Stimulated activated naive B cell treated with anti-CD40 and anti-IgM and Interleukin-4, amounts not matched to agents 10 μg/mL and 1 μg/mL and 100 μg/mL, for 72 hours (primary cell): Measurements from ENCODE around the gene CSMD2.

Experiments
- ATAC-seq, 2 donors: fragments of 150-1000 bp; cut with Tn5 transposase; replicated peaks; 2 replicates each; pipeline ENCODE4 v1.10.0; 2021; ENCODE audit warnings: moderate library complexity in 1 of 2
- DNase-seq: peaks from one replicate; pipeline ENCODE4 v3.0.0; 2021
- H3K27ac Mint-ChIP-seq: one replicate; pipeline ENCODE4 v1.8.0; 2022; ENCODE audit warnings: mild to moderate bottlenecking, mixed read lengths
- H3K27me3 Mint-ChIP-seq, 2 donors: one replicate each; pipeline ENCODE4 v1.8.0; 2022; ENCODE audit warnings: mixed read lengths in 2 of 2
- H3K36me3 Mint-ChIP-seq, 2 donors: one replicate each; pipeline ENCODE4 v1.8.0; 2022; ENCODE audit warnings: mixed read lengths in 2 of 2, mild to moderate bottlenecking in 1 of 2
- H3K4me1 Mint-ChIP-seq, 2 donors: one replicate each; pipeline ENCODE4 v1.8.0; 2022; ENCODE audit warnings: mixed read lengths in 2 of 2, mild to moderate bottlenecking in 1 of 2
- H3K4me3 Mint-ChIP-seq, 2 donors: one replicate each; pipeline ENCODE4 v1.8.0; 2022; ENCODE audit warnings: mild to moderate bottlenecking in 2 of 2, mixed read lengths in 2 of 2, moderate library complexity in 1 of 2
- H3K9me3 Mint-ChIP-seq, 2 donors: one replicate each; pipeline ENCODE4 v1.8.0; 2022; ENCODE audit warnings: mixed read lengths in 2 of 2, mild to moderate bottlenecking in 1 of 2

CSMD2 gene

DNA sequence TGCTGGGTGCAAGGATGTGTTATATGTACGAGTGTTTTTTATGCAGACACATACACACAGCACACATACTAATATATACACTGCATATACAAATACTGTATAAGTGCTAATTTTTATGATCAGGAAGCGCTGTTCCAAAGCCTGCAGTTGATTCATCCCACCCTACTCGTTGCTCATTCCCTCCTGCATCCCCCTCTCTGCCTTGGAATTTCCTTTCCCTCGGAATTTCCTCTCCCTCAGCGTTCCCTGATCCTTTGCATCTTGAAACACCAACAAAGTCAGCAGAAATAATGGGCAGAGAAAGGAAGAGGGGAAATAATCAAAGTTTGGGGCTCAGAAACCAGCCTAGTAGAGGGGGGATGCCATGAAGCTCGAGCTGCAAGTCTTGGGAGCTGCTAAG, 98.9 kb downstream of the CSMD2 start:
- Mint-ChIP-seq H3K27me3 (peaks cover 10 to 17% of the 10 kb centered on the region in 2 donors), H3K9me3 (peaks cover 3 to 7% of the 10 kb centered on the region in 2 donors), H3K4me3 (no peak overlapping the region), H3K4me1 (no peaks in the 10 kb centered on the region), H3K27ac (no peak overlapping the region), H3K36me3 (no peaks in the 10 kb centered on the region)
- DNase-seq: no peak
- ATAC-seq: no peak

DNA sequence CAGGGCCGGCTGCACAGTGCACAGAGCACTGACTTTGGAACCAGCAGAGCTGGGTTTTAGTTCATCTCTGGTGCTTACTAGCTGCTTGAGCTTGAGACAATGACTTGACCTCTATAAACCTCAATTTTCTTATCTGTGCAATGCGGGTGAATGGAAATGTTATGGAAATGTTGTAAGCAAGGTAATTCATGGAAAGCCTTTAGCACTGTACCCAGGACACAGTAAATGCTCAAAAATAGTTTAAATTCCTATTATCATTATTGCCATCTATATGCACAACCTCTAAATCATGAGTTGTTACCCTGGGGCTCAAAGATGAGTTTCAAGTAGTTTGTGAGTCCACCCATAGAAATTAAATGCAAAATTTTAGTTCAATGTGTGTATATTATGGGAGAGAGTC, 99.5 kb downstream of the CSMD2 start:
- Mint-ChIP-seq H3K36me3 (no peaks in the 10 kb centered on the region), H3K27ac (no peak overlapping the region), H3K27me3 (peaks cover 6 to 11% of the 10 kb centered on the region in 2 donors), H3K4me3 (no peak overlapping the region), H3K4me1 (no peaks in the 10 kb centered on the region), H3K9me3 (peaks cover 3 to 7% of the 10 kb centered on the region in 2 donors)
- DNase-seq: no peak
- no peak for ATAC-seq

DNA sequence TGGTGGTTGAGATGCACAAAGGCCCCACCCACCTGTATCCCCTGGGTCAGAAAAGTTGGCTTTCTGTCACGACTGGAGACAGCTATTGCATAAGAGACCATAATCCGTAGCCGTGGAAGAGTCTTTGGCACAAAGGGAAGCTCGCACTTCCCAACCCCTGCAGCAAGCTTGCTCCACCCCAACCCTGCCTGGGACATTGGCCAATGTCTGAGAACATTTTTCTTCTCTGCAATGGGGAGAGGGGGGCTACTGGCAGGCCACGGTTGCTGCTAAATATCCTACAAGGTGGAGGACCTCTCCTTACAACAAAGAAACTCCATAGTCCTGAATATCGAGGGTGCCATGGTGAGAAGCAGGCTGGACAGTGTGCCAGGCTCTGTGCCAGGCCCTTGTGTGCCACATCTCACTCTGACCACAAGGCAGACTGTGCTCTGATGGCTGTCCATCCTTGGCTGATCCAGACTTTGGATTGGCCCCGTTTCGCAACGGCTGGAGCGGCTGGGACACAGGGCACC, 104.1 kb downstream of the CSMD2 start:
- DNase-seq (no peak), ATAC-seq (no peak)
- Mint-ChIP-seq H3K27me3 (peaks cover 8 to 14% of the 10 kb centered on the region in 2 donors), H3K4me1 (no peaks in the 10 kb centered on the region), H3K27ac (no peak overlapping the region), H3K36me3 (no peaks in the 10 kb centered on the region), H3K9me3 (peaks cover 3 to 5% of the 10 kb centered on the region in 2 donors), H3K4me3 (no peak overlapping the region)

DNA sequence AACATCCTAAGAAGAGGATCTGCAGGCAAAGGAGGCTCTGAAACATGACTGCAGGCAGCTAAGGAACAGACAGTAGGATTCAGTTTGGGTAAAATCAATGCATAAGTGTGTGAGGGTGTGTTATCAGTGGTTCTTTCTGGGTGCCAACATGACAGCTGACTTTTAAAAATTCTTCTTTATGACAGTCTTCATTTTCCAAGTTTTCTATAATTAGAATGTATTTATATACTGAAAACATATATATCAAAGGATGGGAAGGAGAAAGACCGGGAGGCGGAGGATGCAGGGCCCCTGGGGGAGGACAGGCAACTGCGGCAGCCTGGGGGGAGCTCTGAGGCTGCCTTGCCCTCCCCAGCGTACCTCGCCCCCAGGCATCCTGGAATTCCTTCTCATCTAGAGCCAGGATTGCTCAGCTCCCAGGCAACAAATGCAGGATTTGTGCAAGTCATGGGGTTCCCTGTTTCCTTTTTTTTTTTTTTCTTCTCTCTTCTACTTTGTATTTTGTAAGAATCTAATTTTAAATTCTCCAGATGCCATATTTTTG, 104.8 kb downstream of the CSMD2 start:
- no peak overlapping the region for H3K27ac Mint-ChIP-seq
- H3K4me1 Mint-ChIP-seq: no peaks in the 10 kb centered on the region
- peaks cover 8 to 14% of the 10 kb centered on the region in 2 donors for H3K27me3 Mint-ChIP-seq
- H3K4me3 Mint-ChIP-seq: no peak overlapping the region
- DNase-seq (no peak), ATAC-seq (no peak)
- no peaks in the 10 kb centered on the region for H3K36me3 Mint-ChIP-seq
- H3K9me3 Mint-ChIP-seq: peaks cover 3 to 5% of the 10 kb centered on the region in 2 donors

DNA sequence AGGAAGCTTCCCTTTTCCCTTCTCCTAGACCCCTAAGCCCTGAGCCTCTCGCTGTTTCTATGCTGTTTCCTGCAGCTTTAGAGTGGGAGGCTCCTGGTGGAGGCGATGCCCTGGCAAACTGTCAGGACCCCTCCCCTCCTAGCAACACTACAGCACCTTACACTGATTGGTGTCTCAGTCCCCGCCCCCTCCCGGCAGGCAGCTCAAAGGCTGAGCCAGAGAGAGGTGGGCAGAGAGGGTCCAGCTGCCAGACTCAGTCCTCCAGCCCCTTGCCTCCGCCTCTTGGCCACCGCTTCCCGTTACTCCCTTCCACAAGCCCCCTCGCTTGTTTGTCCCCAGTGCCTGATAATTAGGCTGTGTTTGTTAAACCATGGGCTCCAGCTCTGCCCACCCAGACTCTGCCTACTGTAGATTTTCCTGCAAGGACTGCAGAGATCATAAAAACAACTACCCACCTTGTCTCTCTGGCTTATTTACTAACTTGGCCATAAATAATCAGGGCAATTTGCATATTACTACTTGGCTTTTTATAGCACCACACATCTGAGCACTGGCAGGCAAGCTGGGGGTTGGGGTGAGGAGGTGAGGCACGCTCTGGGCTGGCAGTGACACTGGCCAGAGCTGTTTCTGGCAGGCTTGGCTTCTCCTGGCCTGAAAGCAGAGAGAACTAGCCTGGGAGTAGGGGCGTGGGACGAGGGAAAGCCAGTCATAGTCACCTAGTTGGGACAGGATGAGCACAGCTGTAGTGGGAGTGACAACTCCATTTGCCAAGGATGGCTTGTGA, 107.5 kb downstream of the CSMD2 start:
- no peak for DNase-seq
- no peaks in the 10 kb centered on the region for H3K4me1 Mint-ChIP-seq

DNA sequence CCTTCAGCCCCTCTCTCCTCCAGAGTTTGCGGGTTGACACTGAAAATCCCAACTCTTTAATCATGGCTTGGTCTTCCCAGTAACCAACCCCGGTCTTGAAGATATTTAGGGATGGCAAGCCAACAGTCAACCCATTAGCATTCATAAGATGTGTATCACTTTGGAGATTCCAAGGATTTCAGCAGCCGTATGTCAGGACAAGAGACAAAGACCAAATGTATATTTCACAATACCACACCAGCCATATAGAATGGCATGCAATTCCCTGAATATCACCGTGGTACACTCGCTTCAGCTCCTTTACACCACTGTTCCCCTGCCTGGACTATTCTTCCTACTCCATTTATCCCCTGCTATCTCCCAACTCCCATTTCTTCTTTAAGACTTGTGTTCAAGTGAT, 109.2 kb downstream of the CSMD2 start:
- no peak for ATAC-seq
- no peak overlapping the region for H3K4me3 Mint-ChIP-seq
- no peak overlapping the region for H3K27ac Mint-ChIP-seq

More for the DNA sequence above, 107.5 kb downstream of the CSMD2 start:
- no peak for ATAC-seq
- peaks cover 0 to 3% of the 10 kb centered on the region in 2 donors for H3K9me3 Mint-ChIP-seq
- no peaks in the 10 kb centered on the region for H3K36me3 Mint-ChIP-seq
- no peak overlapping the region for H3K27ac Mint-ChIP-seq
- peaks cover 8 to 14% of the 10 kb centered on the region in 2 donors for H3K27me3 Mint-ChIP-seq
- H3K4me3 Mint-ChIP-seq: no peak overlapping the region

DNA sequence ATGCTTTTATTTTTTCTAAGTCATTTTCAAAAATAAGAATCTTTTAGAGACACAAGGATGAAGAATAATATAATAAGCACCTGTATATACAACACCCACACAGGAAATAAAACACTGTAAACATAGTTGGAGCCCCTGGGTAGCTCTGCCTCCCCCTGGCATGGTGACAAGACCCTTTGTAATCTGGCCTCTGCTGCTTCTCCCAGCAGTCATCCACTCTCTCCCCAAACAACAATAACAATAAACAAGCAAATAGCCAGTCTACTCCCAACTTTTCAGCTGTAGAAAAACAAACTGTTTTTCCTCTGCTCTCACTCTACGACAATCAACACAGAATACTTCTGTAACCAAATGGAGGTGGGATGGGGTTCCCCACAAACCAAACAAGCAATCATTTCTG, 110.1 kb downstream of the CSMD2 start:
- ATAC-seq (no peak), DNase-seq (no peak)
- H3K27me3 Mint-ChIP-seq: peaks cover 8 to 12% of the 10 kb centered on the region in 2 donors
- no peak overlapping the region for H3K27ac Mint-ChIP-seq
- H3K4me3 Mint-ChIP-seq: no peak overlapping the region
- H3K9me3 Mint-ChIP-seq: no peaks in the 10 kb centered on the region
- no peaks in the 10 kb centered on the region for H3K4me1 Mint-ChIP-seq
- H3K36me3 Mint-ChIP-seq: no peaks in the 10 kb centered on the region

More for the DNA sequence above, 109.2 kb downstream of the CSMD2 start:
- peaks cover 8 to 14% of the 10 kb centered on the region in 2 donors for H3K27me3 Mint-ChIP-seq
- H3K4me1 Mint-ChIP-seq: no peaks in the 10 kb centered on the region
- H3K36me3 Mint-ChIP-seq: no peaks in the 10 kb centered on the region
- no peak for DNase-seq
- H3K9me3 Mint-ChIP-seq: no peaks in the 10 kb centered on the region

DNA sequence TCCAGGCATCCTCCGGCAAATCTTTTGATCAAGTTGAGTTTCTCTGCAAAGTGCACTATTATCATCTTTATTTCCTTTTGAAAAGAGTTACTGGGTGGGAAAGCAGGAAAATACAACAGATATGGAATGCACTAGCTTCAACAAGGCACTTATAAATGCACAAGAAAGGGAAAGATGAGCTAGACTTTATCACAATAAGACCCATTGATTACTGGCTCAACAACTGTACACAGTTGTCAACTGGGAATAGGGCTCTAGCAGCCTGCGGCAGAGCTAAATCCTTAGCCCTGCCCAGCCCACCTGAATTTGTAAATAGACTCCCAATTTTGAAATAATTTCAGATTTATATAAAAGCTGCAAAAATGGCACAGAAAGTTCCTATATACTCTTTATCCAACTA, 111.4 kb downstream of the CSMD2 start:
- H3K4me3 Mint-ChIP-seq: no peak overlapping the region
- no peaks in the 10 kb centered on the region for H3K36me3 Mint-ChIP-seq
- DNase-seq (no peak), ATAC-seq (no peak)
- peaks cover 5 to 6% of the 10 kb centered on the region in 2 donors for H3K27me3 Mint-ChIP-seq
- H3K4me1 Mint-ChIP-seq: no peaks in the 10 kb centered on the region
- H3K9me3 Mint-ChIP-seq: no peaks in the 10 kb centered on the region
- no peak overlapping the region for H3K27ac Mint-ChIP-seq

DNA sequence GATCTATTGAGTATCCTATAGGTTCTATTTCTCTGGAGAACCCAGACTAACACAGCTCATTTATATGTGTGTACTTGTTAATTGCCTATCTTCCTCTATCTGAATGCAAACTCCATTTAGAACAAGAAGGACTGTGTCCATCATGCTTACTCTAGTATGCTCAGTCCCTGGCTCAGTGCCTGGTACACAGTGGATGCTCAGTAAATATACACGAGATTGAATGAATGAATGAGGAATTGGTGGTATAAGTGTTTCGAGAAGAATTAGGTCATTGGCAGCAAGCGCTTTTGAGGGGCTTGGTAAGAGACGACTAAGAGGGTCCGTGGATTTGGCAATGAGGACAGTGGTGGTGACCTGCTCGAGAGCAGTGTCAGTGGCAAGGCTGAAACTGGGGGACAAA, 112.5 kb downstream of the CSMD2 start:
- peaks cover 0 to 3% of the 10 kb centered on the region in 2 donors for H3K27me3 Mint-ChIP-seq
- no peaks in the 10 kb centered on the region for H3K9me3 Mint-ChIP-seq
- DNase-seq (no peak), ATAC-seq (no peak)
- no peak overlapping the region for H3K27ac Mint-ChIP-seq
- H3K4me1 Mint-ChIP-seq: no peaks in the 10 kb centered on the region
- no peak overlapping the region for H3K4me3 Mint-ChIP-seq
- H3K36me3 Mint-ChIP-seq: no peaks in the 10 kb centered on the region

DNA sequence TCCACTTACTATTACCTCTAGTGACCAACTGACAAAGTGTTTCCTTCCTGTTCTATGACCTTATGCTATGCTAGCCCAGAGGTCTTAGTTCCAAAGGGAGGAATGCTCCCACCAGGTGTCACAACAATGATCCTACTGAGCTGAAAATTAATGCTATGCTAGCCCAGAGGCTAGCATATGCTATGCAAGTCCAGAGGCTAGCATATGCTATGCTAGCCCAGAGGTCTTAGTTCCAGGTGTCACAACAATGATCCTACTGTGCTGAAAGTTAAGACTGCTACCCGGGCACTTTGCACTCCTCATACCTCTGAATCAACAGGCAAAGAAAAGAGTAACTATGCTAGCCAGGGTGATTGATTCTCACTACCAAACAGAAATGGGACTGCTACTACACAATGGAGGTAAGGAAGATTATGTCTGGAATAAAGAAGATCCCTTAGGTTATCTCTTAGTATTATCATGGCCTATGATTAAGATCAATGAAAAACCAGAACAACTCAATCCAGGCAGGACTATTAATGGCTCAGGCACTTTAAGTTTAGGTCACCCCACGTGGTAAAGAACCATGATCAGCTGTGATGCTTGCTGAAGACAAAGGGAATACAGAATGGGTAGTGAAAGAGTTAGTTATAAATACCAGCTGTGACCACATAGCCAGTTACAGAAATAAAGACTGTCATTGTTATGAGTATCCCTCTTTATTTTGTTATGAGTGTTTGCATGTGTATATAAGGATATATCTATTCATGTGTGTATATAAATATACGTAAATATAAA, 114.1 kb downstream of the CSMD2 start:
- no peak overlapping the region for H3K4me3 Mint-ChIP-seq
- no peaks in the 10 kb centered on the region for H3K4me1 Mint-ChIP-seq
- DNase-seq (no peak), ATAC-seq (no peak)
- H3K27me3 Mint-ChIP-seq: peaks cover 0 to 7% of the 10 kb centered on the region in 2 donors
- H3K27ac Mint-ChIP-seq: no peak overlapping the region
- H3K36me3 Mint-ChIP-seq: no peaks in the 10 kb centered on the region
- H3K9me3 Mint-ChIP-seq: no peaks in the 10 kb centered on the region

DNA sequence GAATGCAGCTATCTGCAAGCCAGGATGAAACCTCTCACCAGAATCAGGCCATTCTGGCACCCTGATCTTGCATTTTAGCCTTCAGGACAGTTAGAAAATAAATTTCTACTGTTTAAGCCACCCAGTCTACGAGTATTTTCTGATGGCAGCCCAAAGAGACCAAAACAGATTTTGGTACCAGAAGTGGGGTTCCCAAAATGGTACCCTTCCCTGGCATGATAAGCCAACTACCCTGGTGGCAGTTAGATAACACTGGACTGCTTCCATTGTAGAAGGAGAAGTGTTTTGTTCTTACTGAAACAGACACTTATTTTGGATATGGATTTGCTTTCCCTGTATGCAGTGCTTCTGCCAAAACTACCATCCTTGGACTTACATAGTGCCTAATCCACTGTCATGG, 115.0 kb downstream of the CSMD2 start:
- Mint-ChIP-seq H3K27ac (no peak overlapping the region), H3K4me3 (no peak overlapping the region), H3K36me3 (no peaks in the 10 kb centered on the region), H3K9me3 (no peaks in the 10 kb centered on the region), H3K27me3 (peaks cover 0 to 7% of the 10 kb centered on the region in 2 donors), H3K4me1 (no peaks in the 10 kb centered on the region)
- ATAC-seq: no peak
- DNase-seq: no peak

DNA sequence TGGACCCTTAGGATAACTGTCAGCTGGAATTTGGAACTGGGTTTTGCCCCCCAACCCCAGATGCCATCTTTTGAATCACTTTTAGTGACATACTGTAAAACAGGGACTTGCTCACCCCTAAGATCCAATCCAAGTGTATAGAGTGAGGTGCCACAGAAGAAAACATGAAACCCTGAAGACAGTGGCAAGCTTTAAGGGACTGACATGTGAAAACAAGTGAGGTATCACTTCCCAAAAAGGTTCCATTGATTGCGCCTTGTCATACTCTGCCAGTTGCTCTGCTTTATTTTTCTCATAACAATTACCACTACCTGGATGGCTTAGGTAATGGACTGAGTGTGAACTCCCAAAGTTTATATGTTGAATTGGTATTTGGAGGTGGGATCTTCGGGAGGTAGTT, 115.6 kb downstream of the CSMD2 start:
- Mint-ChIP-seq H3K4me3 (no peak overlapping the region), H3K27ac (no peak overlapping the region), H3K4me1 (no peaks in the 10 kb centered on the region), H3K36me3 (no peaks in the 10 kb centered on the region), H3K9me3 (no peaks in the 10 kb centered on the region), H3K27me3 (peaks cover 0 to 7% of the 10 kb centered on the region in 2 donors)
- ATAC-seq (no peak), DNase-seq (no peak)

DNA sequence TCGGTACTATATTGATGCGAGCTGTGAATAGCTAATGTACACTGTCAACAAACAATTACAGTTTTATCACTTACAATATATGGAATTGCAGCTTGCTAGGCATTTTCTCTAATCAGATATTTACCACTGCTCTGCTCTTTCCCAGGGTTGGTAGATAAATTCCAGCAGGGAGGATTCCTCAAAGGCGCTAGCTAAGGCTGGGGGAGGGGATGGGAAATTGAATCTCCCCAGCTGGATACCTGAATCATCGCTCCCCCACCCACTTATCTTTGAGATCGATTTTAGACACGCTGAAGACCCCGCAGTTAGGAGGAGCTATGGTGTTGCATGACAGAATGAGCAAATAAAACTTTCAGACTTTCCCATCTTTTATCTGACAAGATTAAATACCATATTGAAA, 127.2 kb downstream of the CSMD2 start:
- Mint-ChIP-seq H3K9me3 (no peaks in the 10 kb centered on the region), H3K36me3 (no peaks in the 10 kb centered on the region), H3K4me1 (no peaks in the 10 kb centered on the region), H3K27me3 (peaks cover 4 to 7% of the 10 kb centered on the region in 2 donors), H3K27ac (no peak overlapping the region), H3K4me3 (no peak overlapping the region)
- ATAC-seq (no peak), DNase-seq (no peak)

DNA sequence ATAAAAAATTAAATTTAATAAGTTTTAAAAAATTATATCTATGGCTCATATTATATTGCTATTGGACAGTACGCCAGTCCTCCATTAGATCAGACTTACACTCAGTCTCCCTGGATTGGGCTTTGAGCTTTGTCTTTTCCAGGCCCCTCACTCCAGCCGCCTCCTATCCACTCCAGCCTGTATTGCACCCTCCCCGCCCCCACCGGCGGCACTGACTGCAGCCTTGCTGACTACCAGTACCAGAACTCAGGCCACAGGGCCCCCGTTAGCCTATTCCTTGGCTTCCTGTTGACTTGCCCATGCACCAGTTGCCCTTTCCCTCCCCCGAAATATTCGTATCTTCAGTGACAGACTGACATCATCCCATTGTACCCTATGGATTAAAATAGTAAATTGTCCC, 127.9 kb downstream of the CSMD2 start:
- H3K27me3 Mint-ChIP-seq: peaks cover 4 to 13% of the 10 kb centered on the region in 2 donors
- H3K4me1 Mint-ChIP-seq: no peaks in the 10 kb centered on the region
- no peak for DNase-seq
- H3K9me3 Mint-ChIP-seq: no peaks in the 10 kb centered on the region
- H3K36me3 Mint-ChIP-seq: no peaks in the 10 kb centered on the region
- no peak overlapping the region for H3K4me3 Mint-ChIP-seq
- H3K27ac Mint-ChIP-seq: no peak overlapping the region
- no peak for ATAC-seq
